Endothelial cell of umbilical vein (primary cell): ENCODE data around the gene CTIF. TPM values are rescaled to one million over a fixed set of nuclear protein-coding genes. Genes with fewer than 3 reads are reported as not detected.
A peak's percentile ranks its signal among the peaks of the same experiment; 100 is the strongest.

Experiments
- BruUV-seq: library from RNA; stranded (reverse); fragments of 400-500 nt; replicated peaks from 2 replicates; lab custom pipeline; 2021; lab: Mats Ljungman, UMichigan
- CTCF ChIA-PET: fragments of 300-600, 350-600 bp; sonication (Branson Sonifier 250); formaldehyde crosslinking; loops from one replicate; lab custom pipeline; 2021; ENCODE audit warnings: antibody characterized with exemption, inconsistent platforms; lab: Charles Lee
- POLR2A ChIA-PET: fragments of 300-600, 350-600 bp; sonication (Branson Sonifier 250); formaldehyde crosslinking; loops from one replicate; lab custom pipeline; 2021; ENCODE audit warnings: antibody characterized with exemption, inconsistent platforms; lab: Charles Lee
- DNase-seq: peaks from one replicate; pipeline ENCODE4 v3.0.0-alpha.2; 2011; ENCODE audit warnings: low read depth, low spot score
- FAIRE-seq: peaks from 2 replicates; lab custom pipeline; 2011; peaks lifted over from hg19 to GRCh38; lab: Jason Lieb, UNC
- H2AFZ ChIP-seq: 2 replicates; pipeline ENCODE4 v1.6.0; 2012; ENCODE audit warnings: low read depth, low read length, control low read depth, inconsistent platforms
- H3K27ac ChIP-seq: 2 replicates; pipeline ENCODE4 v1.5.1; 2011; ENCODE audit warnings: low read depth, mild to moderate bottlenecking, control low read depth, low read length, moderate library complexity; ENCODE audit not compliant: insufficient read depth
- H3K27me3 ChIP-seq, 2 experiments: 2 replicates each; pipeline versions ENCODE4 v1.6.0 to v1.6.1; 2011; ENCODE audit warnings: low read length in 2 of 2, mixed read lengths in 1 of 2; ENCODE audit not compliant: control insufficient read depth in 2 of 2, insufficient read depth in 2 of 2
- H3K36me3 ChIP-seq, 2 experiments: 2 replicates in 1 of 2; 3 replicates in 1 of 2; pipeline ENCODE4 v1.5.1; 2011; ENCODE audit warnings: low read length in 2 of 2, mild to moderate bottlenecking in 1 of 2, moderate library complexity in 1 of 2; ENCODE audit not compliant: control insufficient read depth in 2 of 2, insufficient read depth in 2 of 2; ENCODE audit errors: extremely low read depth in 1 of 2
- H3K4me1 ChIP-seq: 3 replicates; pipeline ENCODE4 v1.5.1; 2011; ENCODE audit warnings: mild to moderate bottlenecking, low read length; ENCODE audit not compliant: control insufficient read depth, insufficient read depth; ENCODE audit errors: extremely low read depth
- H3K4me2 ChIP-seq: 2 replicates; pipeline ENCODE4 v1.6.1; 2011; ENCODE audit warnings: low read length, control low read depth, mixed read lengths; ENCODE audit not compliant: insufficient read depth
- H3K4me3 ChIP-seq, 3 experiments: fragments of 200-600 bp in 1 of 3; sonication (generic), shearing (Covaris generic) in 1 of 3; replicated peaks in 1 of 3; 2 replicates each; pipeline ENCODE4 v1.5.1; 2011 to 2016; ENCODE audit warnings: control low read depth in 3 of 3, low read length in 3 of 3, mild to moderate bottlenecking in 2 of 3, inconsistent platforms in 1 of 3, low read depth in 1 of 3, moderate library complexity in 1 of 3; ENCODE audit not compliant: insufficient read depth in 1 of 3
- H3K79me2 ChIP-seq: 2 replicates; pipeline ENCODE4 v1.6.0; 2012; ENCODE audit warnings: low read length, inconsistent platforms; ENCODE audit not compliant: control insufficient read depth, insufficient read depth
- H3K9ac ChIP-seq: replicated peaks from 2 replicates; pipeline ENCODE3; 2011; ENCODE audit warnings: low read length, control low read depth; ENCODE audit not compliant: insufficient read depth; ENCODE audit errors: extremely low read depth
- H3K9me1 ChIP-seq: replicated peaks from 3 replicates; pipeline ENCODE4 v1.6.0; 2011; ENCODE audit warnings: mild to moderate bottlenecking, low read length; ENCODE audit not compliant: control insufficient read depth, insufficient read depth; ENCODE audit errors: extremely low read depth
- H3K9me3 ChIP-seq: replicated peaks from 2 replicates; pipeline ENCODE4 v1.5.1; 2012; ENCODE audit warnings: low read length, inconsistent platforms; ENCODE audit not compliant: control insufficient read depth, insufficient read depth
- H4K20me1 ChIP-seq: replicated peaks from 2 replicates; pipeline ENCODE3; 2011; ENCODE audit warnings: mild to moderate bottlenecking, low read length; ENCODE audit not compliant: control insufficient read depth, insufficient read depth; ENCODE audit errors: extremely low read depth
- CTCF ChIP-seq, 2 donors: IDR thresholded peaks; 1 replicate in 1 of 2; 2 replicates in 1 of 2; pipeline ENCODE4 v1.5.1; 2011; ENCODE audit warnings: low read length in 2 of 2, mild to moderate bottlenecking in 2 of 2, moderate library complexity in 2 of 2, control low read depth in 1 of 2, inconsistent platforms in 1 of 2, low read depth in 1 of 2; ENCODE audit not compliant: insufficient read depth in 1 of 2; ENCODE audit errors: extremely low read depth in 1 of 2
- GATA2 ChIP-seq: IDR thresholded peaks from 2 replicates; pipeline ENCODE4 v1.7.0; 2011; ENCODE audit warnings: low read depth, mild to moderate bottlenecking, moderate library complexity, mixed read lengths, low read length; ENCODE audit not compliant: insufficient read length, insufficient read depth
- MAX ChIP-seq: IDR thresholded peaks from 2 replicates; pipeline ENCODE4 v1.6.1; 2011; ENCODE audit not compliant: insufficient read depth, insufficient read length
- dilution Hi-C: fragments of 300-500 bp; cut with MboI; formaldehyde crosslinking; loops from one replicate; pipeline ENCODE4 v1.15.0; 2019; ENCODE audit warnings: low sequenced_read_pairs; ENCODE audit not compliant: extremely low pct_ligation_motif_present
- intact Hi-C: fragments of 100-400 bp; cut with micrococcal nuclease; formaldehyde crosslinking; loops from one replicate; pipeline ENCODE4 v1.10.0; 2022
- polyA plus RNA-seq, 4 experiments: library from polyadenylated mRNA; depleted of rRNA in 3 of 4; stranded (reverse) in 3 of 4; unstranded in 1 of 4; fragments of >200 nt; gene quantifications; 2 replicates each; pipeline versions ENCODE4 v1.2.1 to v1.2.3, GENCODE V29; 2011 to 2012; ENCODE audit warnings: missing spikeins in 1 of 4
- total RNA-seq: library from RNA; stranded (reverse); gene quantifications from 2 replicates; pipeline ENCODE4 v1.2.3, GENCODE V29; 2021

Gene CTIF
- total and polyA plus RNA-seq, 2 donors (not counting 3 experiments of a cell fraction or from before 2014, with no cell fraction given), result 20.9 to 57.7 TPM

GRCh38 chr18:48896875-48897511 is 358.2 kb downstream of the CTIF start:
- Histone ChIP-seq H3K4me2 (no peak overlapping the region), H2AFZ (no peak overlapping the region), H3K79me2 (no peaks in the 10 kb centered on the region), H3K9me1 (no peaks in the 10 kb centered on the region), H3K9ac (no peak overlapping the region), H4K20me1 (no peaks in the 10 kb centered on the region), H3K9me3 (no peaks in the 10 kb centered on the region), H3K27ac (no peak overlapping the region), H3K4me1 (peaks cover 10% of the 10 kb centered on the region), H3K36me3 (no peaks in the 10 kb centered on the region), H3K4me3 (no peak overlapping the region), H3K27me3 (no peaks in the 10 kb centered on the region)
- DNase-seq, result peak; percentile 18
- BruUV-seq, result no TSS peak
- peak; percentile 10 to 47 for TF ChIP-seq CTCF (IDR thresholded peaks at IDR 0.05; ENCODE audit: extremely low read depth in 1 of 2, insufficient read depth in 1 of 2, low read depth in 1 of 2, low read length in 2 of 2)
- TF ChIP-seq GATA2, result no peak
- dilution Hi-C loops (no loop called here), intact Hi-C loops (no loop called here)
- CTCF ChIA-PET, result interaction anchor here (0.7 to 2.2 kb wide), 12 partner anchors 16 to 342 kb away, joined by 3 to 9 read pairs (median 4); no protein-coding TSS in a partner anchor
- POLR2A ChIA-PET, result no interaction called here
- FAIRE-seq, result no peak

DNA sequence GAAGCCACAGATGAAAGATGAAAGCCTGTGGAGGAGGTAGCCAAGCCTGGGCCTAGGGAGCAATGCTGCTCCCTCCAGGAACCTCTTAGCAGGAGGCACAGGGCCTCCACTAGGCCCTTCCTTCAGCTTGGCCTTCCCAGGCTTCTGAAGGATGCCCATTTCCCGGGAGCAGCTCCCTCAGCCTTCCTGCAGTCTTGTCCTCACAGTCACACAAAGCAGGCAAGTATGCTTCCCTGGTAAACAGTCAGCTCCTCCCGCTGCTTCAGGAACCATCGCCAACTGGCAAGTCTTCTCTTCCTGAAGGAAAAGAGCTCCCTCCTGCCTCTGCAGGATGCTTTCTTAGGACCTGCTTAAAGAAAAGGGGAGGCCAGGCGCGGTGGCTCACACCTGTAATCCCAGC is 358.7 kb downstream of the CTIF start:
- Histone ChIP-seq H3K27ac (no peak overlapping the region), H2AFZ (no peak overlapping the region), H3K9ac (no peak overlapping the region), H3K4me1 (peaks cover 15% of the 10 kb centered on the region), H3K9me1 (no peaks in the 10 kb centered on the region), H3K79me2 (no peaks in the 10 kb centered on the region), H3K4me2 (no peak overlapping the region), H4K20me1 (no peaks in the 10 kb centered on the region), H3K36me3 (no peaks in the 10 kb centered on the region), H3K4me3 (no peak overlapping the region), H3K27me3 (no peaks in the 10 kb centered on the region), H3K9me3 (no peaks in the 10 kb centered on the region)
- ChIA-PET POLR2A (interaction anchor here (0.6 kb wide), 1 partner anchor 535 kb away, joined by 4 read pairs; no protein-coding TSS in a partner anchor), CTCF (interaction anchor here (0.7 to 2.2 kb wide), 12 partner anchors 16 to 341 kb away, joined by 3 to 9 read pairs (median 4); no protein-coding TSS in a partner anchor)
- dilution Hi-C loops, result no loop called here
- TF ChIP-seq MAX (no peak), GATA2 (no peak)
- BruUV-seq, result no TSS peak
- FAIRE-seq (no peak), DNase-seq (peak; percentile 27)
- intact Hi-C loops, result no loop called here
